GM19395 (cell line): ENCODE results near the gene TMEM126B.
"Not testable (repeated sequence)": the region's sequence is repeated elsewhere in the genome, so short reads cannot be mapped to it uniquely, and the experiment has no call there.

Experiments used
- ATAC-seq: cut with Tn5 transposase; IDR thresholded peaks from one replicate; pipeline ENCODE4 v1.9.1; 2021; ENCODE audit warnings: mild to moderate bottlenecking, moderate library complexity; ENCODE audit not compliant: unreplicated experiment

The TMEM126B gene

GRCh38 chr11:85647078-85647477, 18.7 kb downstream of the TMEM126B start:
- peak; percentile 12 for ATAC-seq

- peak; percentile 100 for ATAC-seq
Measured at GRCh38 chr11:85647604-85648299, 19.4 kb downstream of the TMEM126B start, which contains the start of gene TMEM126A. TSS of gene TMEM126A (plus strand) at chr11:85647967. CDS start at chr11:85650256, 2,289 bp downstream.

GRCh38 chr11:85651118-85651517, 22.7 kb downstream of the TMEM126B start:
- no peak for ATAC-seq

GRCh38 chr11:85652786-85653447, 24.5 kb downstream of the TMEM126B start:
- ATAC-seq, result no peak

GRCh38 chr11:85654343-85654742, 25.9 kb downstream of the TMEM126B start:
- ATAC-seq, result not testable (repeated sequence)

- no peak for ATAC-seq
Measured at GRCh38 chr11:85656777-85657176, 28.4 kb downstream of the TMEM126B start.

- ATAC-seq, result no peak
Measured at GRCh38 chr11:85658180-85658579, 29.8 kb downstream of the TMEM126B start.

- ATAC-seq, result no peak
Measured at GRCh38 chr11:85661972-85662664, 33.7 kb downstream of the TMEM126B start.

GRCh38 chr11:85663080-85663752, 34.8 kb downstream of the TMEM126B start:
- no peak for ATAC-seq

GRCh38 chr11:85663753-85664614, 35.6 kb downstream of the TMEM126B start:
- ATAC-seq, result peak; percentile 72

GRCh38 chr11:85664615-85665481, 36.5 kb downstream of the TMEM126B start, which contains the start of gene CREBZF:
TSS of gene CREBZF (minus strand) at chr11:85665129. CDS start at chr11:85664875, 254 bp downstream.
- ATAC-seq, result peak; percentile 91

GRCh38 chr11:85665733-85666132, 37.3 kb downstream of the TMEM126B start:
- no peak for ATAC-seq

GRCh38 chr11:85666687-85667086, 38.3 kb downstream of the TMEM126B start:
- no peak for ATAC-seq

- no peak for ATAC-seq
Measured at GRCh38 chr11:85668157-85668556, 39.8 kb downstream of the TMEM126B start.

GRCh38 chr11:85670949-85671663, 42.7 kb downstream of the TMEM126B start:
- not testable (repeated sequence) for ATAC-seq

- no peak for ATAC-seq
Measured at GRCh38 chr11:85672105-85672902, 43.9 kb downstream of the TMEM126B start.

- ATAC-seq, result no peak
Measured at GRCh38 chr11:85673393-85673792, 45.0 kb downstream of the TMEM126B start.

GRCh38 chr11:85679576-85679975, 51.2 kb downstream of the TMEM126B start:
- ATAC-seq, result no peak
